ENCODE measurements around the gene ZFYVE21. TPM values are rescaled to one million over a fixed set of nuclear protein-coding genes. Genes with fewer than 3 reads are reported as not detected.

Gene ZFYVE21
- total and polyA plus RNA-seq, 4 donors, result 28.0 to 36.9 (median 30.8) TPM

DNA sequence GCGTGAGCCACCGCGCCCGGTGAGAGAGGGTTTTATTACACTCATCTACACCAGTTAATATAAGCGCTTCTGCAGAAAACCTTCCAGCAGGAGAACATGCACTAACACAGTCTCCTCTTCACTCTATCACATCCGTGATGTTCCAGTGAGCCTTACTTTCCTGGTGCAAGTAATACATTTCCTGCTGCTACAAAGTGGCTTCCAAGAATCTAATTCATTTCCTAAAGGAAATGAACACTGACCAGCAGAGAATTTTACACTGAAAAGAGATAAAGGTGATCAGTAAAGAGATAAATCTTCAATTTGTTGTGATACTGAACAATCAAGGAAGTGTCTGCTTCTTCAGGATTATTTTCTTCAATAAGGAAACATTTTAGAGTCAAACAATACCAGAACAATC, 39.5 kb downstream of the ZFYVE21 start:
- H3K9ac ChIP-seq (ENCODE audit: low read depth in 1 of 2, low read length in 2 of 2), result no peak overlapping the region
- no peaks in the 10 kb centered on the region for H3K4me1 ChIP-seq (ENCODE audit: control insufficient read depth in 4 of 4, insufficient read depth in 4 of 4, low read length in 3 of 4)
- TF ChIP-seq GABPA (IDR thresholded peaks at IDR 0.05 in 1 of 2, conservative IDR thresholded peaks at IDR 0.05 in 1 of 2) (no peak), EGR1 (IDR thresholded peaks at IDR 0.05; ENCODE audit: low read depth in 2 of 2) (no peak), NR2F2 (IDR thresholded peaks at IDR 0.05) (no peak)
- WGBS, result 86% methylated on average over 6 of the region's 6 CpGs
- peaks cover 2 to 4% (median 3%) of the 10 kb centered on the region in 4 donors for H3K36me3 ChIP-seq (ENCODE audit: control insufficient read depth in 4 of 4, insufficient read depth in 3 of 4, low read depth in 1 of 4, low read length in 3 of 4)
- no peaks in the 10 kb centered on the region for H3K9me3 ChIP-seq (ENCODE audit: control insufficient read depth in 4 of 4, low read length in 3 of 4)
- no peak overlapping the region for H3K27ac ChIP-seq (ENCODE audit: low read depth in 1 of 2, low read length in 2 of 2)
- DNase-seq (ENCODE audit: low spot score), result no peak
- no peaks in the 10 kb centered on the region for H3K27me3 ChIP-seq (ENCODE audit: control insufficient read depth in 4 of 4, insufficient read depth in 4 of 4, low read length in 3 of 4)
- no peak overlapping the region for H3K4me3 ChIP-seq (ENCODE audit: low read depth in 1 of 3, low read length in 3 of 3)

- no peak overlapping the region for H3K9ac ChIP-seq (ENCODE audit: low read depth in 1 of 2, low read length in 2 of 2)
- H3K27me3 ChIP-seq (ENCODE audit: control insufficient read depth in 4 of 4, insufficient read depth in 4 of 4, low read length in 3 of 4), result no peaks in the 10 kb centered on the region
- no peaks in the 10 kb centered on the region for H3K9me3 ChIP-seq (ENCODE audit: control insufficient read depth in 4 of 4, low read length in 3 of 4)
- no peak for DNase-seq (ENCODE audit: low spot score)
- peaks cover 0 to 3% (median under 1%) of the 10 kb centered on the region in 4 donors for H3K36me3 ChIP-seq (ENCODE audit: control insufficient read depth in 4 of 4, insufficient read depth in 3 of 4, low read depth in 1 of 4, low read length in 3 of 4)
- H3K27ac ChIP-seq (ENCODE audit: low read depth in 1 of 2, low read length in 2 of 2), result no peak overlapping the region
- TF ChIP-seq RXRA (IDR thresholded peaks at IDR 0.05), result no peak
- no peak for TF ChIP-seq TAF1 (conservative IDR thresholded peaks at IDR 0.05)
- no peak for TF ChIP-seq EGR1 (IDR thresholded peaks at IDR 0.05; ENCODE audit: low read depth in 2 of 2)
- TF ChIP-seq ZBTB33 (IDR thresholded peaks at IDR 0.05), result no peak
- no peak for TF ChIP-seq FOXA2 (IDR thresholded peaks at IDR 0.05)
- TF ChIP-seq GABPA (IDR thresholded peaks at IDR 0.05 in 1 of 2, conservative IDR thresholded peaks at IDR 0.05 in 1 of 2), result no peak
- TF ChIP-seq HNF4A (conservative IDR thresholded peaks at IDR 0.05), result no peak
- TF ChIP-seq SP1 (IDR thresholded peaks at IDR 0.05), result no peak
- no peak for TF ChIP-seq NR2F2 (IDR thresholded peaks at IDR 0.05)
- TF ChIP-seq FOXA1 (IDR thresholded peaks at IDR 0.05), result no peak
- no peak for TF ChIP-seq RAD21 (IDR thresholded peaks at IDR 0.05)
- TF ChIP-seq MAX (IDR thresholded peaks at IDR 0.05), result no peak
- no peak for TF ChIP-seq HNF4G (IDR thresholded peaks at IDR 0.05)
- TF ChIP-seq, protein P1, sequence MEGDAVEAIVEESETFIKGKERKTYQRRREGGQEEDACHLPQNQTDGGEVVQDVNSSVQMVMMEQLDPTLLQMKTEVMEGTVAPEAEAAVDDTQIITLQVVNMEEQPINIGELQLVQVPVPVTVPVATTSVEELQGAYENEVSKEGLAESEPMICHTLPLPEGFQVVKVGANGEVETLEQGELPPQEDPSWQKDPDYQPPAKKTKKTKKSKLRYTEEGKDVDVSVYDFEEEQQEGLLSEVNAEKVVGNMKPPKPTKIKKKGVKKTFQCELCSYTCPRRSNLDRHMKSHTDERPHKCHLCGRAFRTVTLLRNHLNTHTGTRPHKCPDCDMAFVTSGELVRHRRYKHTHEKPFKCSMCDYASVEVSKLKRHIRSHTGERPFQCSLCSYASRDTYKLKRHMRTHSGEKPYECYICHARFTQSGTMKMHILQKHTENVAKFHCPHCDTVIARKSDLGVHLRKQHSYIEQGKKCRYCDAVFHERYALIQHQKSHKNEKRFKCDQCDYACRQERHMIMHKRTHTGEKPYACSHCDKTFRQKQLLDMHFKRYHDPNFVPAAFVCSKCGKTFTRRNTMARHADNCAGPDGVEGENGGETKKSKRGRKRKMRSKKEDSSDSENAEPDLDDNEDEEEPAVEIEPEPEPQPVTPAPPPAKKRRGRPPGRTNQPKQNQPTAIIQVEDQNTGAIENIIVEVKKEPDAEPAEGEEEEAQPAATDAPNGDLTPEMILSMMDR (IDR thresholded peaks at IDR 0.05; ENCODE audit: low read depth, low read length, missing input control), result no peak
- no peak for TF ChIP-seq JUND (IDR thresholded peaks at IDR 0.05)
- TF ChIP-seq YY1 (IDR thresholded peaks at IDR 0.05), result no peak
- TF ChIP-seq, protein P2, sequence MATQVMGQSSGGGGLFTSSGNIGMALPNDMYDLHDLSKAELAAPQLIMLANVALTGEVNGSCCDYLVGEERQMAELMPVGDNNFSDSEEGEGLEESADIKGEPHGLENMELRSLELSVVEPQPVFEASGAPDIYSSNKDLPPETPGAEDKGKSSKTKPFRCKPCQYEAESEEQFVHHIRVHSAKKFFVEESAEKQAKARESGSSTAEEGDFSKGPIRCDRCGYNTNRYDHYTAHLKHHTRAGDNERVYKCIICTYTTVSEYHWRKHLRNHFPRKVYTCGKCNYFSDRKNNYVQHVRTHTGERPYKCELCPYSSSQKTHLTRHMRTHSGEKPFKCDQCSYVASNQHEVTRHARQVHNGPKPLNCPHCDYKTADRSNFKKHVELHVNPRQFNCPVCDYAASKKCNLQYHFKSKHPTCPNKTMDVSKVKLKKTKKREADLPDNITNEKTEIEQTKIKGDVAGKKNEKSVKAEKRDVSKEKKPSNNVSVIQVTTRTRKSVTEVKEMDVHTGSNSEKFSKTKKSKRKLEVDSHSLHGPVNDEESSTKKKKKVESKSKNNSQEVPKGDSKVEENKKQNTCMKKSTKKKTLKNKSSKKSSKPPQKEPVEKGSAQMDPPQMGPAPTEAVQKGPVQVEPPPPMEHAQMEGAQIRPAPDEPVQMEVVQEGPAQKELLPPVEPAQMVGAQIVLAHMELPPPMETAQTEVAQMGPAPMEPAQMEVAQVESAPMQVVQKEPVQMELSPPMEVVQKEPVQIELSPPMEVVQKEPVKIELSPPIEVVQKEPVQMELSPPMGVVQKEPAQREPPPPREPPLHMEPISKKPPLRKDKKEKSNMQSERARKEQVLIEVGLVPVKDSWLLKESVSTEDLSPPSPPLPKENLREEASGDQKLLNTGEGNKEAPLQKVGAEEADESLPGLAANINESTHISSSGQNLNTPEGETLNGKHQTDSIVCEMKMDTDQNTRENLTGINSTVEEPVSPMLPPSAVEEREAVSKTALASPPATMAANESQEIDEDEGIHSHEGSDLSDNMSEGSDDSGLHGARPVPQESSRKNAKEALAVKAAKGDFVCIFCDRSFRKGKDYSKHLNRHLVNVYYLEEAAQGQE (IDR thresholded peaks at IDR 0.05), result no peak
- 97% methylated on average over 8 of the region's 8 CpGs for WGBS
- H3K4me3 ChIP-seq (ENCODE audit: low read depth in 1 of 3, low read length in 3 of 3), result no peak overlapping the region
- no peaks in the 10 kb centered on the region for H3K4me1 ChIP-seq (ENCODE audit: control insufficient read depth in 4 of 4, insufficient read depth in 4 of 4, low read length in 3 of 4)
Observed at GRCh38 chr14:103758059-103758776, 42.6 kb downstream of the ZFYVE21 start.

All from liver (tissue), 9 donors.